22Rv1 (cell line): ENCODE results near the gene GALNTL6.
A peak's percentile ranks its signal among the peaks of the same experiment; 100 is the strongest.

Source experiments
- H3K27ac ChIP-seq: fragments of 450-650 bp; 2 replicates; pipeline ENCODE4 v1.5.1; 2017
- ZFX ChIP-seq: fragments of 450-650 bp; IDR thresholded peaks from 2 replicates; pipeline ENCODE4 v1.6.1; 2017; ENCODE audit warnings: antibody characterized with exemption, borderline replicate concordance
- TF ChIP-seq, protein P1 (sequence below): fragments of 450-650 bp; IDR thresholded peaks from 2 replicates; pipeline ENCODE4 v1.5.1; 2017; ENCODE audit warnings: mild to moderate bottlenecking

Gene GALNTL6

DNA sequence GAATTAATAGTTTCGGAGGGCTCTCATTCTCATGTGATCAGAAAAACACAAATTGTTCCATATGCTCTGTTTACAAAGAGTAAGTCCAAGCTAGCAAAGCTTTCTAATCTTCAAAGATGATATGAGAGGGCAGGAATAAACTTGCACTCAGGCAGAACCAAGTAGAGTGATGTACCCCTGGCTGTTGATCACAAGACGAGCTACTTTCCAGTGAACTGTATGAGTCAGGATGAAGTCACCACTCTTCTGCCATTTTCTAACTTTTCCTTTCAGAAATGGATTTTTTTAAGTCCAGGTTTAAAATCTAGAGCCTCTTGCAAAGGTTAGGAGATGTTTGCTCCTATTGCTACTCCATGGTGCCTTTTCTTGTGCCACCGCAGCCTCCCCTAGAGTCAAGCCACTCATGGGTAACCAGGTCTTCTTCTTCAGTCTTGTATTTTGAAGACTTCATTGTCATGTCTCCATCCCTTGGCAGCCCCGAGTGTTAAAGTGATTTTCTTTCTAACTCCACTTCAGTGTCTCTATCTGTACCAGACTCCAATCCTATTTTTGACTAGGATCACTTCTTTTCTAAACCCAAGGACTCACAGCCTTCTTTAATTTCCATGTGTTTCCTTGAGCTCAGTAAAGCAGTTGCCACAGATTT, 1183.5 kb downstream of the GALNTL6 start:
- no peak overlapping the region for H3K27ac ChIP-seq
- TF ChIP-seq, protein P1, sequence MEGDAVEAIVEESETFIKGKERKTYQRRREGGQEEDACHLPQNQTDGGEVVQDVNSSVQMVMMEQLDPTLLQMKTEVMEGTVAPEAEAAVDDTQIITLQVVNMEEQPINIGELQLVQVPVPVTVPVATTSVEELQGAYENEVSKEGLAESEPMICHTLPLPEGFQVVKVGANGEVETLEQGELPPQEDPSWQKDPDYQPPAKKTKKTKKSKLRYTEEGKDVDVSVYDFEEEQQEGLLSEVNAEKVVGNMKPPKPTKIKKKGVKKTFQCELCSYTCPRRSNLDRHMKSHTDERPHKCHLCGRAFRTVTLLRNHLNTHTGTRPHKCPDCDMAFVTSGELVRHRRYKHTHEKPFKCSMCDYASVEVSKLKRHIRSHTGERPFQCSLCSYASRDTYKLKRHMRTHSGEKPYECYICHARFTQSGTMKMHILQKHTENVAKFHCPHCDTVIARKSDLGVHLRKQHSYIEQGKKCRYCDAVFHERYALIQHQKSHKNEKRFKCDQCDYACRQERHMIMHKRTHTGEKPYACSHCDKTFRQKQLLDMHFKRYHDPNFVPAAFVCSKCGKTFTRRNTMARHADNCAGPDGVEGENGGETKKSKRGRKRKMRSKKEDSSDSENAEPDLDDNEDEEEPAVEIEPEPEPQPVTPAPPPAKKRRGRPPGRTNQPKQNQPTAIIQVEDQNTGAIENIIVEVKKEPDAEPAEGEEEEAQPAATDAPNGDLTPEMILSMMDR = no peak
- TF ChIP-seq ZFX = no peak

DNA sequence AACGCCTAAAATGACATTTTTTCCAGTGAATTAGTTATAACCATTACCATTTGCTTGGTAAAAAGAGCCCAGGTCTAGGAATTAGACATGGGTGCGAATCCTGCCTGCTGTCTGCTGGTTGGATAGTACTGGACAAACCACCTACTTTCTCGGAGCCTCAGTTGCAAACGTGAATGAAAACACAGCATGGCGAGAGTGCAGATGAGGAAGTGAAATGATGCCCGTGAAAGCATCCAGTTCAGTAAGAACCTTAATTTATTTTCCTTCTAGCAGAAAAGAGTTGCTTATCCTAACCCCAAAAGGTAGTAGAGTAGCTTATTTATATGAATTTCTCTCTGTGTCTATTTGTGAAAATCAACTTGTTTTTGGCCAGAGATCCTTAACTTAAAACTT, 1184.0 kb downstream of the GALNTL6 start:
- no peak overlapping the region for H3K27ac ChIP-seq
- TF ChIP-seq, protein P1 = no peak
- TF ChIP-seq ZFX = no peak

DNA sequence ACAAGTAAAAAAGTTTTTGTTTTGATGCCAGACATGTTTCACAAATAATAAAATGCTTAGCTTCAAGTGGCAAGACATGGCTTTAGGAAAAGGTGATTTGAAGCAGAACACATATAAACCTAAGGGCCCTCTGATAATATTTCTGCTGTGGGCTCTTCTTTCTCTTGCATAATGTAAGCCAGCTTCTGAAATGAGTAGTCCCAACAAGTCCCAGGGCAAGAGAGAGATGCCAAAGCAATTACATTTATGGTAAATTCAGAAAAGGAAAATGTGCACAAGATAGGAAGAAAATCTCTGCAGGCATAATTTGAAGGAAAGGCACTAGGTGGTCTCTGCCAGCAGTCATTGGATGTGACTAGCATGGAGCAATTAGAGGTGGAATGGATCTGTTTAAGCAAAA, 1184.7 kb downstream of the GALNTL6 start:
- no peak overlapping the region for H3K27ac ChIP-seq
- TF ChIP-seq, protein P1 = no peak

DNA sequence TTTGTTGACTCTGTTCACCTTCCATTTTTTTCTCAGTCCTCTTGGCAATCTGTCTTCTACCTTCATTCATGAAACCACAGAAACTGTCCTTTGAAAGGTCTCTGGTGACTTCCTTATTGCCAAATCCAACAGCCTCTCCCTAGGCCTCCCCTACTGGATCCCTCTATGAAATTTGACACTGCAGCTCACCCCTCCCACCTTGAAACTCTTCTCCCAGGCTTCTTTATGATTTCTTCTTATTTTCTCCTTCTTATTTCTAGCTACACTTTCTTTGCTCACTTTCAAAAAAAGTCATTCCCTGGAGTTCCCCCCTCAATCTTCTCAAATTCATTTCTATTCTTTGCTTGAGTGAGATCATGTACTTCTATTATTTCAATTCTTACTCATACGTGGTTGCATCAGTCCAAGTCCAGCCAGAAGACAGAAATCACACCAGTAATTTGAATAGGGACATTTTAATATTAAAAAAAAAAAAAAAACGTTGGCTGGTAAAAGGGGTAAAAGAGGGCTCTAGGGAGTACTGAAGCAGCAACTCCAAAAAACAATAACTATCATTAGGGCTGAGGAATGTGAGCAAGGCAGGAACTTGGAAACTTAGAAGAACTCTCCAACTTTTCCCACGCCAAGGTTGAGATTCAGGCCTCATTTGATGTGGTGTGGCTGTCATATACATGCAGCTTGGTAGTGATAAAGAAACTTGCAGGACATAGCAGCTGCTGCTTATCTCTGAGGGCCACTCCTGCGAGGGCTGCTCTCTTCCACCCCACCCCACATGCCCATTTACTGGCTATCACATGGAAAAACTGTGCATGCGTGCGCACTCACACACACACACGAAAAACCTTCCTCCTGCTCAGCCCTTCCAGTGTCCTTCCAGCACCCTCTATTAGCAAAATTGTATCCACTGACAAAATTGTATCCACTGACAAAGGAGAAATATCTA, 1185.6 kb downstream of the GALNTL6 start:
- TF ChIP-seq, protein P1 = no peak
- TF ChIP-seq ZFX = no peak
- peak overlapping the region; percentile 36 for H3K27ac ChIP-seq

DNA sequence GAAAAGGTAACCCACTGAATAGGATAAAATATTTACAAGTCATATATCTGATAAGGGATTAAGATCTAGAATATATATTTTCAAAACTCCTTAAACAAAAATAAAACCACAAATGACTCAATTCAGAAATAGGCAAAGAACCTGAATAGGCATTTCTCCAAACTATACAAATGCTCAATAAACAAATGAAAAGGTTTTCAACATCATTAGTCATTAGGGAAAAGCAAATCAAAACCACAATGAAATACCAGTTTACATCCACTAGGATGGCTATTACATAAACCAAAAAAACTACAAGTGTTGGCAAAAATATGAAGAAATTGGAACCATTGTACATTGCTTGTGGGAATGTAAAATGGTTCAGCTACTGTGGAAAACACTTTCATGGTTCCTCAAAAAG, 1188.4 kb downstream of the GALNTL6 start:
- TF ChIP-seq, protein P1 = no peak
- no peak for TF ChIP-seq ZFX
- no peak overlapping the region for H3K27ac ChIP-seq

DNA sequence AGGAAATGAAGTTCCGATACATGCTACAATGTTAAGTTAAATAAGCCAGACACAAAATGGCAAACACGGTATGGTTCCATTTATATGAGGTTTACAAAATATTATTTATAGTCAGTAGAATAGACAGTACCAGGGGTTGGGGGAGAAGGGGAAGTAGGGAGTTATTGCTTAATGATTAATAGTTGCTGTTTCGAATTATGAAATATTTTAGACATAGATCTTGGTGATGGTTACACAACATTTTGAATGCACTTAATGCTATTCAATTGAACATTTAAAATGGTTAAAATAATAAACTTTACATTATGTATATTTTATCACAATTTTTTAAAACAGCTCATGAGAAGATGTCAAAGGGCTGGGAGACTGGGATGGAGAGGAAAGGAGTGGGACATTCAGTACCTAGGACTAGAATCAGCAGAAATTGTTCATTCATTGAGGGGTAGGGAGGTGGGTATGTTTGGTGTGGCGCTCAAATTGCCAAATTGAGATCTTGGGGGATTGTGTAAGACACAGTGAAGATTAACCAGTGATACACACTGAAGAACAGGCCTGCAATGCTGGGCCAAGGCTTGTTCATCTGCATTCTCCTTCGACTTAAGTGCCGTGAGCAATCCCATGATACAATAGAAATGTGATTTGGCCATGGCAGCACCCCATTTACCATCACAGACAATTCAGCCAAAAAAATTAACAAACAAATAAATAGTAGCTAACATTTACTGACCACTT, 1189.8 kb downstream of the GALNTL6 start:
- H3K27ac ChIP-seq = no peak overlapping the region
- TF ChIP-seq, protein P1 = no peak
- TF ChIP-seq ZFX = no peak
